ENCODE measurements around the gene FAS.

DNA sequence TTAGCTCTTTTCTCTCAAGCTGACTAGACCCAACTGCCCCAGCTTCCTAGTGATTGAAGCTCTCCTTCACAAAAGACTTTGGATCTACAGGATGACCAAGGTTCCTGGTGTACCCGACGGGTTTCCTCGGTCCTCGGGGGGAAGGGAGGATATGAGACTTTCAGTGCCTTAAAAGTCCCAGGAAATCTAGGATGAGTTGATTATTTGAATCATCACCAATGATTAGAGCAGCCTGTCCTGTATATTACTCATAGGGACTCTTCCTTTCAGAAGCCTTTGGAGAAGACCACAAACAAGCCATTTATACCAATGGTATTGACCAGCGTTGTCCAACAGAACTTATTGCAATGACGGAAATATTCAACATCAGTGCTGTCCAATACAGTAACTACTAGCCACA lies 31.9 kb upstream of the FAS start:
- TF ChIP-seq CTCF (IDR thresholded peaks at IDR 0.05) (no peak), EZH2 (IDR thresholded peaks at IDR 0.05; ENCODE audit: borderline replicate concordance, insufficient read depth, low read depth, low read length, poor library complexity, severe bottlenecking) (no peak)

Measured in B cell (primary cell).